ENCODE data around the gene MATN1. TPM values are rescaled to one million over a fixed set of nuclear protein-coding genes. Genes with fewer than 3 reads are reported as not detected.

The MATN1 gene
- total and polyA plus RNA-seq, 9 donors: 0.10 to 0.95 (median 0.51) TPM

GRCh38 chr1:30738040-30738714 lies 14.8 kb upstream of the MATN1 start:
- DNase-seq: no peak
- intact Hi-C loops (cut with DNase I): no loop called here
- Histone ChIP-seq H3K27ac (no peak overlapping the region), H3K9me3 (no peaks in the 10 kb centered on the region), H3K36me3 (no peaks in the 10 kb centered on the region), H3K4me3 (no peak overlapping the region), H3K27me3 (no peaks in the 10 kb centered on the region), H3K4me1 (ENCODE audit: insufficient read depth) (no peaks in the 10 kb centered on the region)
- TF ChIP-seq CTCF (IDR thresholded peaks at IDR 0.05) (no peak), EP300 (IDR thresholded peaks at IDR 0.05) (no peak), POLR2A (IDR thresholded peaks at IDR 0.05) (no peak)
- WGBS, 3 donors: 80 to 90% (median 82%) methylated on average over 5 of the region's 5 CpGs

GRCh38 chr1:30737357-30738039 lies 14.1 kb upstream of the MATN1 start:
- Histone ChIP-seq H3K9me3 (no peaks in the 10 kb centered on the region), H3K36me3 (no peaks in the 10 kb centered on the region), H3K4me3 (no peak overlapping the region), H3K27ac (no peak overlapping the region), H3K4me1 (ENCODE audit: insufficient read depth) (no peaks in the 10 kb centered on the region), H3K27me3 (no peaks in the 10 kb centered on the region)
- DNase-seq: no peak
- intact Hi-C loops (cut with DNase I): no loop called here
- WGBS, 3 donors: 92 to 94% (median 93%) methylated on average over 12 to 14 of the region's 14 CpGs
- TF ChIP-seq POLR2A (IDR thresholded peaks at IDR 0.05): no peak
- no peak for TF ChIP-seq CTCF (IDR thresholded peaks at IDR 0.05)
- TF ChIP-seq EP300 (IDR thresholded peaks at IDR 0.05): no peak

GRCh38 chr1:30735668-30736498 lies 12.5 kb upstream of the MATN1 start:
- H3K4me1 ChIP-seq (ENCODE audit: insufficient read depth): no peaks in the 10 kb centered on the region
- no peak for DNase-seq
- no peaks in the 10 kb centered on the region for H3K27me3 ChIP-seq
- H3K36me3 ChIP-seq: no peaks in the 10 kb centered on the region
- no peak overlapping the region for H3K4me3 ChIP-seq
- H3K27ac ChIP-seq: no peak overlapping the region
- TF ChIP-seq EP300 (IDR thresholded peaks at IDR 0.05) (no peak), CTCF (IDR thresholded peaks at IDR 0.05) (no peak), POLR2A (IDR thresholded peaks at IDR 0.05) (no peak)
- intact Hi-C loops (cut with DNase I): no loop called here
- WGBS, 3 donors: 87 to 92% (median 89%) methylated on average over 6 of the region's 6 CpGs
- H3K9me3 ChIP-seq: no peaks in the 10 kb centered on the region

GRCh38 chr1:30735124-30735523 lies 11.7 kb upstream of the MATN1 start:
- no peak for DNase-seq
- Histone ChIP-seq H3K4me1 (ENCODE audit: insufficient read depth) (peaks cover 4% of the 10 kb centered on the region), H3K27me3 (no peaks in the 10 kb centered on the region), H3K4me3 (no peak overlapping the region), H3K36me3 (no peaks in the 10 kb centered on the region), H3K27ac (no peak overlapping the region), H3K9me3 (no peaks in the 10 kb centered on the region)
- intact Hi-C loops (cut with DNase I): no loop called here
- 18 to 30% (median 23%) methylated on average over 6 of the region's 6 CpGs for WGBS, 3 donors
- TF ChIP-seq CTCF (IDR thresholded peaks at IDR 0.05) (no peak), EP300 (IDR thresholded peaks at IDR 0.05) (no peak), POLR2A (IDR thresholded peaks at IDR 0.05) (no peak)
